Measurements from ENCODE around the gene ERGIC1. TPM values are rescaled to one million over a fixed set of nuclear protein-coding genes. Genes with fewer than 3 reads are reported as not detected.

The ERGIC1 gene
- total RNA-seq, 3 donors from 2014 or later (not counting 1 experiment from before 2014, with no cell fraction given) = 86.2 to 126 (median 121) TPM

DNA sequence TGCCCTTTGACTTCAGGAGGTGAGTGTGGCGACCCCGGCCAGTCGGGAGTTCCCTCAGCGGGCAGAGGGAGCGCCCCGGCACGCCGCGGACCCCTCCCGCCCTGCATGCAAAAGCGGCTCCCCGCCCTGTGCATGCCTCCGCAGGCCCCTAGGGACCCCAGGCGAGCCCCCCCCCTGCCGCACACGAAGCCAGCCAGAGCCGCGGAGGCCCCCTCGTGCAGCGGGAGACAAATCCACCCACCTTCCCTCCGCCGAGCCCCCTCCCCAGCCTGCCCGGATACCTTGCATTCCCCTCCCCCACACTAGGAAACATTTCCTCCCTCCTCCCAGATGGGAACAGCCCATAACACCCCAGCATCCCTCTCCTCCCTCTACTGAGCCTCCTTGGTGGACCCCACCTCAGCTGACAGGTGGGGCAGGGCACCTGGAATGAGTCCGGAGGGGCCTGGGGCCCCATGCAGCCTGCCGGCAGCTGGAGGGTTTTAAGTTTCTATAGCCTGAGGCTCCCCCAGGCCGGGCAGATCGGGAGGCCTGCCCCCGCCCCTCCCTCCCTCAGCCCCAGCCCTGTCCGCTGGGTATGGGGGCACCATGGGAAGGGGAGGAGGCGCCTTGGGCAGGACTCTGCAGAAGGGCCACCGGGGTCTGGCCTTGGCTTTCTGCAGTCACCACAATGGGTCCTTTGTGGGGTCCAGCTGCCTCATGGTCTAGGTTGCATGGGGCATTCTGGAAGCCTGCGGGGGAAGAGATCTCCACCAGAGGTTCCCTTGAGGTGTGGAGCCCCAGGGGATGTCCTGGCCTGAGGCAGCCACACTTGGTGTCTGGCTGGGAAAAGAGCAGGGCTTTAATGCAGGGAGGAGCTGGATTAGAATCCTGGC is 601 bp downstream of the ERGIC1 start:
- no peaks in the 10 kb centered on the region for H3K9me3 Mint-ChIP-seq
- H3K36me3 ChIP-seq (ENCODE audit: control insufficient read depth, insufficient read depth, low read length) = peaks cover 2% of the 10 kb centered on the region
- no peaks in the 10 kb centered on the region for H3K27me3 Mint-ChIP-seq (ENCODE audit: low read depth in 2 of 2)
- WGBS (ENCODE audit: insufficient coverage) = under 1% methylated on average over 32 of the region's 32 CpGs
- peak overlapping the region; percentile 79 for H3K27ac ChIP-seq (ENCODE audit: low read length)
- H3K4me3 ChIP-seq (ENCODE audit: low read length) = peak overlapping the region; percentile 67
- peaks cover 53% of the 10 kb centered on the region for H3K4me1 ChIP-seq (ENCODE audit: control insufficient read depth, insufficient read depth, low read length)
- H3K36me3 Mint-ChIP-seq = no peaks in the 10 kb centered on the region
- H3K27me3 ChIP-seq (ENCODE audit: control insufficient read depth, insufficient read depth, low read length) = no peaks in the 10 kb centered on the region
- H3K27ac Mint-ChIP-seq = peak overlapping the region; percentile 95 to 96
- TF ChIP-seq, protein P1, sequence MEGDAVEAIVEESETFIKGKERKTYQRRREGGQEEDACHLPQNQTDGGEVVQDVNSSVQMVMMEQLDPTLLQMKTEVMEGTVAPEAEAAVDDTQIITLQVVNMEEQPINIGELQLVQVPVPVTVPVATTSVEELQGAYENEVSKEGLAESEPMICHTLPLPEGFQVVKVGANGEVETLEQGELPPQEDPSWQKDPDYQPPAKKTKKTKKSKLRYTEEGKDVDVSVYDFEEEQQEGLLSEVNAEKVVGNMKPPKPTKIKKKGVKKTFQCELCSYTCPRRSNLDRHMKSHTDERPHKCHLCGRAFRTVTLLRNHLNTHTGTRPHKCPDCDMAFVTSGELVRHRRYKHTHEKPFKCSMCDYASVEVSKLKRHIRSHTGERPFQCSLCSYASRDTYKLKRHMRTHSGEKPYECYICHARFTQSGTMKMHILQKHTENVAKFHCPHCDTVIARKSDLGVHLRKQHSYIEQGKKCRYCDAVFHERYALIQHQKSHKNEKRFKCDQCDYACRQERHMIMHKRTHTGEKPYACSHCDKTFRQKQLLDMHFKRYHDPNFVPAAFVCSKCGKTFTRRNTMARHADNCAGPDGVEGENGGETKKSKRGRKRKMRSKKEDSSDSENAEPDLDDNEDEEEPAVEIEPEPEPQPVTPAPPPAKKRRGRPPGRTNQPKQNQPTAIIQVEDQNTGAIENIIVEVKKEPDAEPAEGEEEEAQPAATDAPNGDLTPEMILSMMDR (IDR thresholded peaks at IDR 0.05) = no peak
- H3K4me1 Mint-ChIP-seq = peaks cover 42 to 52% of the 10 kb centered on the region in 2 donors
- ATAC-seq (peak in 1 of 3 donors; percentile 25), DNase-seq (peak in 1 of 2 donors; percentile 38)
- peak overlapping the region; percentile 90 for H3K4me3 Mint-ChIP-seq
- H3K9me3 ChIP-seq (ENCODE audit: control insufficient read depth, insufficient read depth, low read length) = no peaks in the 10 kb centered on the region
- intact Hi-C loops (cut with micrococcal nuclease) = loop anchor here (2.0 kb wide), 3 partner anchors 18 to 58 kb away; no protein-coding TSS in a partner anchor

DNA sequence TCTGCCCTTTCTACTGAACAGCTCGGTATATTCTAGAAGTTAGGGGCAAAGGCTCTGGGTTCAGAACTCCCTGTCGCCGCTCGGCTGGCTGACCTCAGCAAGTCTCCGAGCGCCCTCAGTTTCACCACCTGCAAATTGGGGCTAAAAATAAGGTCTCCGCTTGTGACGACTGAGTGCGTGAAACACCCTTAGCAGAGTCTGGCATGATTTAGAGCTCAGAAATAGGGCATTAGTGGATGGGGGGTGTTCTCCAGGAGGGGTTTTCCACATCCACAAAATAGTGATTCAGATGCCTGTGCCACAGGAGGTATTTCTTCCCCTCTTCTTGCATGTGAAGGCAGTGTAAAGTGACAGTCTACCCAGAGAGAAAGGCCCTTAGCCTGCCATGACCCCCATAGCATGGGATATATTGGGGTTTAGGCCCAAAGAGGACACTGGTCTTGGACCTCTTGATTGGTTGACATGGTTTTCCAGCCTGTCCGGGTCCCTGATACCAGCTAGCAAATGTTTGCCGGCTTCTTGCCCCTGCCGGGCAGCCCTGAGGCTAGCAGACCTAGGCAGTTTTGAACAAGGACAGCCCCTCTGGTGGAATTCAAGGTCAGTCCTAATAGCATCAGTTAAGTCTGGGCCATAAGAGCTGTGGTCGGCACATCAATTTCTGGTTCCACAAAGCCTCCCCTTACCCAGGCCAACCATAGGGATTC is 1.4 kb downstream of the ERGIC1 start:
- TF ChIP-seq, protein P1 (IDR thresholded peaks at IDR 0.05) = no peak
- Mint-ChIP-seq H3K4me1 (peaks cover 48 to 56% of the 10 kb centered on the region in 2 donors), H3K9me3 (no peaks in the 10 kb centered on the region), H3K27me3 (ENCODE audit: low read depth in 2 of 2) (no peaks in the 10 kb centered on the region), H3K36me3 (no peaks in the 10 kb centered on the region), H3K4me3 (peak overlapping the region; percentile 90), H3K27ac (peak overlapping the region; percentile 95 to 96)
- WGBS (ENCODE audit: insufficient coverage) = 40% methylated on average over 13 of the region's 13 CpGs
- Histone ChIP-seq H3K4me1 (ENCODE audit: control insufficient read depth, insufficient read depth, low read length) (peaks cover 53% of the 10 kb centered on the region), H3K9me3 (ENCODE audit: control insufficient read depth, insufficient read depth, low read length) (no peaks in the 10 kb centered on the region), H3K27me3 (ENCODE audit: control insufficient read depth, insufficient read depth, low read length) (no peaks in the 10 kb centered on the region), H3K27ac (ENCODE audit: low read length) (peak overlapping the region; percentile 79), H3K4me3 (ENCODE audit: low read length) (peak overlapping the region; percentile 67), H3K36me3 (ENCODE audit: control insufficient read depth, insufficient read depth, low read length) (peaks cover 2% of the 10 kb centered on the region)
- peak; percentile 35 to 56 for DNase-seq
- intact Hi-C loops (cut with micrococcal nuclease) = loop anchor here (2.0 kb wide), 3 partner anchors 17 to 59 kb away; no protein-coding TSS in a partner anchor
- ATAC-seq = peak; percentile 25 to 46 (median 32)

- Mint-ChIP-seq H3K4me1 (peaks cover 48 to 56% of the 10 kb centered on the region in 2 donors), H3K36me3 (no peaks in the 10 kb centered on the region), H3K4me3 (peak overlapping the region; percentile 90), H3K27ac (peak overlapping the region; percentile 95 to 96), H3K27me3 (ENCODE audit: low read depth in 2 of 2) (no peaks in the 10 kb centered on the region), H3K9me3 (no peaks in the 10 kb centered on the region)
- Histone ChIP-seq H3K27ac (ENCODE audit: low read length) (peak overlapping the region; percentile 79), H3K36me3 (ENCODE audit: control insufficient read depth, insufficient read depth, low read length) (peaks cover 2% of the 10 kb centered on the region), H3K4me1 (ENCODE audit: control insufficient read depth, insufficient read depth, low read length) (peaks cover 53% of the 10 kb centered on the region), H3K4me3 (ENCODE audit: low read length) (no peak overlapping the region), H3K9me3 (ENCODE audit: control insufficient read depth, insufficient read depth, low read length) (no peaks in the 10 kb centered on the region), H3K27me3 (ENCODE audit: control insufficient read depth, insufficient read depth, low read length) (no peaks in the 10 kb centered on the region)
- TF ChIP-seq, protein P1 (IDR thresholded peaks at IDR 0.05) = no peak
- ATAC-seq (no peak), DNase-seq (no peak)
- intact Hi-C loops (cut with micrococcal nuclease) = loop anchor here (2.0 kb wide), 3 partner anchors 17 to 59 kb away; no protein-coding TSS in a partner anchor
- WGBS (ENCODE audit: insufficient coverage) = no CpG with 5 or more reads among the region's 4 CpGs
These were observed 1.9 kb downstream of the ERGIC1 start for GRCh38 chr5:172835994-172836356.

Data from natural killer cell (primary cell).